HCT116 (cell line): ENCODE measurements around the gene B4GALNT3. TPM values are rescaled to one million over a fixed set of nuclear protein-coding genes. Genes with fewer than 3 reads are reported as not detected.

Source experiments
- ATAC-seq: fragments of 200-7000 bp; cut with Tn5 transposase; 2 replicates; pipeline ENCODE4 v1.9.1; 2020; ENCODE audit warnings: mild to moderate bottlenecking, moderate library complexity
- Bru-seq: library from RNA; stranded (reverse); fragments of 400-500 nt; gene quantifications from one replicate; lab custom pipeline; 2021; lab: Mats Ljungman, UMichigan
- BruChase-seq, 2 experiments: library from RNA; stranded (reverse); fragments of 400-500 nt; gene quantifications; one replicate each; lab custom pipeline; 2021; lab: Mats Ljungman, UMichigan
- BruUV-seq: library from RNA; stranded (reverse); fragments of 400-500 nt; replicated peaks from 2 replicates; lab custom pipeline; 2021; lab: Mats Ljungman, UMichigan
- CTCF ChIA-PET: fragments of 300-600 bp; sonication (Branson Sonifier 250); formaldehyde crosslinking; loops from one replicate; lab custom pipeline; 2021; ENCODE audit warnings: antibody characterized with exemption; lab: Charles Lee
- POLR2A ChIA-PET: fragments of 300-600, 350-600 bp; sonication (Branson Sonifier 250); formaldehyde crosslinking; loops from one replicate; lab custom pipeline; 2021; ENCODE audit warnings: antibody characterized with exemption; lab: Charles Lee
- RAD21 ChIA-PET, 2 experiments: fragments of 300-600 bp; sonication (Branson Sonifier 250); formaldehyde crosslinking; loops; one replicate each; lab custom pipeline; 2023; ENCODE audit warnings: low total read pairs in 2 of 2; ENCODE audit not compliant: uncharacterized antibody in 2 of 2, unreplicated experiment in 2 of 2, low non-redundant PET in 1 of 2; lab: Charles Lee
- DNase-seq: peaks from one replicate; pipeline ENCODE4 v3.0.0-alpha.2; 2010; ENCODE audit warnings: low read depth, low spot score
- H2AFZ ChIP-seq: fragments of 200-600 bp; shearing (Covaris generic), sonication (generic); 2 replicates; pipeline ENCODE4 v1.6.1; 2017; ENCODE audit warnings: low read depth, mixed run types, mixed read lengths, antibody characterized with exemption, low read length; ENCODE audit not compliant: poor library complexity, severe bottlenecking
- H3K27ac ChIP-seq: 2 replicates; pipeline ENCODE4 v1.5.1; 2012; ENCODE audit warnings: low read depth, low read length
- H3K27me3 ChIP-seq: fragments of 200-600 bp; sonication (generic); 2 replicates; pipeline ENCODE4 v1.6.1; 2016; ENCODE audit warnings: mixed run types, low read length, mixed read lengths; ENCODE audit not compliant: insufficient read depth
- H3K36me3 ChIP-seq, 2 experiments: fragments of 200-500 bp in 1 of 2; fragments of 200-600 bp in 1 of 2; sonication (Bioruptor generic) in 1 of 2; sonication (generic) in 1 of 2; 2 replicates each; pipeline versions ENCODE4 v1.5.1 to v1.6.1; 2014 to 2016; ENCODE audit warnings: low read length in 2 of 2, inconsistent platforms in 1 of 2, mixed read lengths in 1 of 2, mixed run types in 1 of 2; ENCODE audit not compliant: insufficient read depth in 2 of 2, control insufficient read depth in 1 of 2
- H3K4me1 ChIP-seq, 2 experiments: fragments of 200-600 bp in 1 of 2; sonication (generic) in 1 of 2; 2 replicates each; pipeline versions ENCODE4 v1.5.1 to v1.6.1; 2012 to 2017; ENCODE audit warnings: low read length in 2 of 2, inconsistent platforms in 1 of 2, mild to moderate bottlenecking in 1 of 2, mixed read lengths in 1 of 2, mixed run types in 1 of 2, moderate library complexity in 1 of 2; ENCODE audit not compliant: insufficient read depth in 2 of 2, control insufficient read depth in 1 of 2
- H3K4me2 ChIP-seq: fragments of 200-600 bp; sonication (generic); 2 replicates; pipeline ENCODE4 v1.6.1; 2017; ENCODE audit warnings: mixed run types, low read length, mixed read lengths
- H3K4me3 ChIP-seq, 2 experiments: fragments of 200-600 bp in 1 of 2; sonication (generic) in 1 of 2; replicated peaks in 1 of 2; 2 replicates each; pipeline ENCODE4 v1.5.1; 2011 to 2016; ENCODE audit warnings: low read length in 2 of 2, control low read depth in 1 of 2, low read depth in 1 of 2, mild to moderate bottlenecking in 1 of 2, mixed read lengths in 1 of 2, mixed run types in 1 of 2
- H3K79me2 ChIP-seq: fragments of 200-600 bp; sonication (generic); 2 replicates; pipeline ENCODE4 v1.6.1; 2017; ENCODE audit warnings: mild to moderate bottlenecking, mixed run types, low read length, moderate library complexity, mixed read lengths; ENCODE audit not compliant: insufficient read depth
- H3K9ac ChIP-seq: fragments of 200-600 bp; sonication (generic); 2 replicates; pipeline ENCODE4 v1.6.1; 2016; ENCODE audit warnings: low read length, mixed read lengths
- H3K9me2 ChIP-seq: fragments of 200-600 bp; sonication (generic), shearing (Covaris generic); 2 replicates; pipeline ENCODE4 v1.6.1; 2017; ENCODE audit warnings: mixed run types, mild to moderate bottlenecking, moderate library complexity; ENCODE audit not compliant: insufficient read depth
- H3K9me3 ChIP-seq, 2 experiments: fragments of 200-500 bp in 1 of 2; fragments of 200-600 bp in 1 of 2; sonication (Bioruptor generic) in 1 of 2; sonication (generic) in 1 of 2; 2 replicates each; pipeline ENCODE4 v1.6.1; 2014 to 2017; ENCODE audit warnings: low read length in 2 of 2, mixed read lengths in 2 of 2, inconsistent platforms in 1 of 2, low read depth in 1 of 2, mild to moderate bottlenecking in 1 of 2, mixed run types in 1 of 2, moderate library complexity in 1 of 2; ENCODE audit not compliant: control insufficient read depth in 1 of 2, insufficient read depth in 1 of 2
- H4K20me1 ChIP-seq: fragments of 200-600 bp; sonication (generic), shearing (Covaris generic); 2 replicates; pipeline ENCODE4 v1.6.1; 2017; ENCODE audit warnings: mixed run types, mild to moderate bottlenecking, moderate library complexity; ENCODE audit not compliant: insufficient read depth
- EGR1 ChIP-seq: IDR thresholded peaks from 2 replicates; pipeline ENCODE4 v1.6.1; 2012; ENCODE audit warnings: low read depth
- POLR2AphosphoS5 ChIP-seq: IDR thresholded peaks from 2 replicates; pipeline ENCODE4 v1.6.1; 2011; ENCODE audit warnings: mild to moderate bottlenecking, low read depth, low read length, moderate library complexity
- YY1 ChIP-seq: IDR thresholded peaks from 2 replicates; pipeline ENCODE4 v1.6.1; 2011; ENCODE audit warnings: low read length, low read depth, moderate library complexity, mild to moderate bottlenecking; ENCODE audit not compliant: insufficient replicate concordance; ENCODE audit errors: extremely low read depth
- intact Hi-C: fragments of 100-400 bp; cut with micrococcal nuclease; formaldehyde crosslinking; loops from 2 replicates; pipeline ENCODE4 v1.10.0; 2022
- long read RNA-seq: library from polyadenylated mRNA; unstranded; transcript quantifications from one replicate; pipeline ENCODE4 v2.0.0, GENCODE V29; 2021; ENCODE audit not compliant: unreplicated experiment
- polyA plus RNA-seq: library from polyadenylated mRNA; unstranded; fragments of >200 nt; gene quantifications from 2 replicates; pipeline ENCODE4 v1.2.1, GENCODE V29; 2012; ENCODE audit warnings: missing spikeins
- total RNA-seq: library from RNA; stranded (reverse); gene quantifications from one replicate; pipeline ENCODE4 v1.2.1, GENCODE V29; 2021; ENCODE audit not compliant: unreplicated experiment
- TF ChIP-seq, protein P1 (sequence below), 3 experiments: fragments of 200-600 bp in 1 of 3; sonication (generic) in 1 of 3; IDR thresholded peaks in 2 of 3; conservative IDR thresholded peaks in 1 of 3; 2 replicates each; pipeline ENCODE4 v1.5.1; 2012 to 2017; ENCODE audit warnings: low read depth in 2 of 3, low read length in 2 of 3, antibody characterized with exemption in 1 of 3, borderline replicate concordance in 1 of 3, control low read depth in 1 of 3, mild to moderate bottlenecking in 1 of 3, mixed read lengths in 1 of 3, mixed run types in 1 of 3, moderate library complexity in 1 of 3; ENCODE audit not compliant: insufficient read depth in 1 of 3
- TF ChIP-seq, protein P2 (sequence below): IDR thresholded peaks from 2 replicates; pipeline ENCODE4 v1.6.1; 2012

The B4GALNT3 gene
- total RNA-seq = 18.2 TPM
- 9.1 and 10.6 TPM in 2 replicates for polyA plus RNA-seq
- Bru-seq, nascent RNA = percentile 52 among the genes with signal in this experiment
- percentile 50 among the genes with signal in this experiment for BruChase-seq, experiment 1, labeled RNA remaining after a 6-hour chase
- percentile 55 among the genes with signal in this experiment for BruChase-seq, experiment 2, labeled RNA remaining after a 2-hour chase
- long read RNA-seq, partial matches to known transcripts = 12 of 27 reads
- long read RNA-seq, other reads (novel, unspliced or antisense) = 15 of 27 reads

DNA sequence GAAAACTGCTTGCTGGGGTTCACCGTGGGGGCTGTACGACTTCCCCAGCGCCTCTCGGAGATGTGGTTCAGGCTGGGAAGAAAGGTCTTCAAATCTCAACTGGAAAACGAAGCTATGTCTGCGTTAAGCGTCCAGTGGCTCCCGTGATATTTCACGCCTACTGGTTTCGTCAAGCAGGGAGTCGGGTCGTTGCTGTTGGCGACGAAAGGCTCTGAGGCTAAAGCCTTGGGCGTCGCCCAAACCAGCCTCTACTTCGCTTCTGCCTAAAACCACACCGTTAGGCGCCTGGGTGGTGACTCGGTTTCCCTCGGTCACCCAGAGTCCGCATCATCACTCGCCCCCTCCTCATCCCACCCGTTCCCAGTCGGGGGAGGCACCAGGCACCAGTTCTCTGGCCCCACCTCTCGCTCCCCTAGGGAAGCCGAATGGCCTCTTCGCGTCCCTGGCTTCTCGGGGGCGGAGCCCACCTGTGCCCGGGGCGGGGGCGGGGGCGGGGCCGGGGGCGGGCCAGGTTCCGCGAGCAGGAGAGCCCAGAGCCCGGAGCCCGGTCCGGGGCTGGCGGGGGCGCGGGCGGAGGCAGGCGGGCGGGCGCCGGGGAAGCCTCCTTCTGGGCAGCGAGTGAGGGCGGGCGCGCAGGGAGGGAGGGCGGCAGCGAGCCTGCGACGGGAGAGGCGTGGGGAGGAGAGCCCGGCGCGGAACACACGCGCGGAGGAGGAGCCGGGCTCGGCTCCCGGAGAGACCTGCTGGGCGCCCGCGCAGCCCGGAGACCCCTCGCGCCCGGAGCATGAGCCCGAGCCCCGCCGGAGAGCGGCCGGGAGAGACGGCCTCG is at the start of gene B4GALNT3:
Gene B4GALNT3, plus strand, starts transcription at position 510 of the 829 bp plus-strand sequence. CDS start 438 bp downstream, outside the sequence.
- Histone ChIP-seq H2AFZ (peak within 1 kb of the TSS; percentile 99), H3K4me1 (peaks cover 28 to 49% of the 10 kb centered on the region in 2 experiments), H3K9me2 (no peaks in the 10 kb centered on the region), H3K4me3 (peak within 1 kb of the TSS; percentile 51 to 61), H4K20me1 (no peaks in the 10 kb centered on the region), H3K79me2 (no peaks in the 10 kb centered on the region), H3K9me3 (no peaks in the 10 kb centered on the region), H3K27ac (peak within 1 kb of the TSS; percentile 49; the same call in 1 of the 2 replicates), H3K27me3 (no peaks in the 10 kb centered on the region), H3K36me3 (no peaks in the 10 kb centered on the region), H3K4me2 (peak within 1 kb of the TSS; percentile 91), H3K9ac (peak within 1 kb of the TSS; percentile 59)
- RAD21 ChIA-PET = no interaction called here
- no TSS peak for BruUV-seq
- ATAC-seq (peak; percentile 92), DNase-seq (peak; percentile 54)
- intact Hi-C loops = no loop called here
- CTCF ChIA-PET = no interaction called here
- TF ChIP-seq, protein P1, sequence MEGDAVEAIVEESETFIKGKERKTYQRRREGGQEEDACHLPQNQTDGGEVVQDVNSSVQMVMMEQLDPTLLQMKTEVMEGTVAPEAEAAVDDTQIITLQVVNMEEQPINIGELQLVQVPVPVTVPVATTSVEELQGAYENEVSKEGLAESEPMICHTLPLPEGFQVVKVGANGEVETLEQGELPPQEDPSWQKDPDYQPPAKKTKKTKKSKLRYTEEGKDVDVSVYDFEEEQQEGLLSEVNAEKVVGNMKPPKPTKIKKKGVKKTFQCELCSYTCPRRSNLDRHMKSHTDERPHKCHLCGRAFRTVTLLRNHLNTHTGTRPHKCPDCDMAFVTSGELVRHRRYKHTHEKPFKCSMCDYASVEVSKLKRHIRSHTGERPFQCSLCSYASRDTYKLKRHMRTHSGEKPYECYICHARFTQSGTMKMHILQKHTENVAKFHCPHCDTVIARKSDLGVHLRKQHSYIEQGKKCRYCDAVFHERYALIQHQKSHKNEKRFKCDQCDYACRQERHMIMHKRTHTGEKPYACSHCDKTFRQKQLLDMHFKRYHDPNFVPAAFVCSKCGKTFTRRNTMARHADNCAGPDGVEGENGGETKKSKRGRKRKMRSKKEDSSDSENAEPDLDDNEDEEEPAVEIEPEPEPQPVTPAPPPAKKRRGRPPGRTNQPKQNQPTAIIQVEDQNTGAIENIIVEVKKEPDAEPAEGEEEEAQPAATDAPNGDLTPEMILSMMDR (IDR thresholded peaks at IDR 0.05 in 2 of 3, conservative IDR thresholded peaks at IDR 0.05 in 1 of 3; ENCODE audit: borderline replicate concordance in 1 of 3, insufficient read depth in 1 of 3, low read depth in 2 of 3, low read length in 2 of 3) = no peak
- TF ChIP-seq, protein P2, sequence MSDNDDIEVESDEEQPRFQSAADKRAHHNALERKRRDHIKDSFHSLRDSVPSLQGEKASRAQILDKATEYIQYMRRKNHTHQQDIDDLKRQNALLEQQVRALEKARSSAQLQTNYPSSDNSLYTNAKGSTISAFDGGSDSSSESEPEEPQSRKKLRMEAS = peak; percentile 77
- peak; percentile 64 for TF ChIP-seq POLR2AphosphoS5
- peak; percentile 58; the same call in 1 of the 2 replicates for TF ChIP-seq EGR1
- TF ChIP-seq YY1 = peak; percentile 25
- POLR2A ChIA-PET = no interaction called here
